NAMALWA (cell line): ENCODE data around the gene CNOT6L.
"Not testable (repeated sequence)": the region's sequence is repeated elsewhere in the genome, so short reads cannot be mapped to it uniquely, and the experiment has no call there.

Experiments used
- DNase-seq: peaks from one replicate; pipeline ENCODE4 v3.0.0-alpha.2; 2015; ENCODE audit warnings: low spot score

CNOT6L gene

DNA sequence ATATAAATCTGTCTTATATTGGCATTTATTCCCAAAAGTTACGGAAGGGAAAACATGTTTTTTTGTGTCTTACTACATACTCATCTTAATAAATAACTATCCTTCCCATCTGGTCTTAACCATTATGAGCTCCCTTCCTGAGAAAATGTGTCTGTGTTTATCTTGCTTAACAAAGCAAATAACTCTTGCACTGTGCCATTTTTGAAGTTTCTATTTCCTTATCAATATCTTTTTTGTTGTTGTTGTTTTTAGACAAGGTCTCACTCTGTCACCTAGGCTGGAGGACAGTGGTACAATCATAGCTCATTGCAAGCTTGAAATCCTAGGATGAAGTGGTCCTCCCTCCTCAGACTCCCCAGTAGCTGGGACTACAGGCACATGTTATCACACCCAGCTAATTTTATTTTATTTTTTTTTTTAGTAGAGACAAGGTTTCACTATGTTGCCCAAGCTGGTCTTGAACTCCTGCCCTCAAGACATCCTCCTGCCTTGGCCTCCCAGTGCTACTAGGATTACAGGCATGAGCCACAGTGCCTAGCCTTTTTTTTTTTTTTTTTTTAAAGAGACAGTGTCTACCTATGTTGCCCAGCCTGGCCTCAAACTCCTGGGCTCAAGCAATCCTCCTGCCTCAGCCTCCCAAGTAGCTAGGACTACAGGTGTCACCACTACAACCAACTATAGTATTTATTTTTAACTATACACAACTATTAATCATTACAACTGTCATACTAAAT lies 36.9 kb downstream of the CNOT6L start:
- DNase-seq, result no peak

DNA sequence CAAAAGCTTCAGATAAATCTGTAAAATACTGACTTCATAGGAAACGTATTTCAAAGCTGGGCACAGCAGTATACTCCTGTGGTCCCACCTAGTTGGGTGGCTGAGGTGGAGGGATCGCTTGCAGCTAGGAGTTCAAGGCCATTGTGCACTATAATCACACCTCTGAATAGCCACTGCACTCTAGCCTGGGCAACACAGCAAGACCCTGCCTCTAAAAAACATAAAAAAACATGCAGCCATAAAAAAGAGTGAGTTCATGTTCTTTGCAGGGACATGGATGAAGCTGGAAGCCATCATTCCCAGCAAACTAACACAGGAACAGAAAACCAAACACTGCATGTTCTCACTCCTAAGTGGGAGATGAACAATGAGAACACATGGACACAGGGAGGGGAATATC lies 38.4 kb downstream of the CNOT6L start:
- not testable (repeated sequence) for DNase-seq

- DNase-seq, result no peak
Measured at GRCh38 chr4:77777135-77777807, 41.9 kb downstream of the CNOT6L start.

GRCh38 chr4:77776182-77777134 lies 42.7 kb downstream of the CNOT6L start:
- DNase-seq, result no peak

- DNase-seq, result no peak
Measured at GRCh38 chr4:77773101-77773500, 46.1 kb downstream of the CNOT6L start.

GRCh38 chr4:77771566-77771965 lies 47.6 kb downstream of the CNOT6L start:
- DNase-seq, result no peak

DNA sequence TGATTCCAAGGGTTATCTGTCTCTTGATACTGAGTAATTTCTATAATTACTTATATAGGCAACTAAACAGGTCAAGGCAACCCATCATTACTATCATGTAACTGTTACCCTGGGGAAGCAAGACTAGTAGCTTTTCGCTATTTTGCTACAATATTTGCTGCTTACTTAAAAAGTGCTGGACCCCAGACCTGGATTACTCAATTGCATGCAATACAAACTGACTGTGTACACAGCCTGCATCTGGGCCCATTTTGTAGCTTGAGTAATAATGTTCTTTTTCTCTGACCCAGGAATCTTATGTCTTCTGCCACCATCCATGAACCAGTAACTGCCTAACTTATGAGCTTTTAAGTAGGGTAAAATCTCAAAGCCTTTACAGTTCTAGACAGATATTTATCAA lies 53.4 kb downstream of the CNOT6L start:
- no peak for DNase-seq

GRCh38 chr4:77762531-77762930 lies 56.6 kb downstream of the CNOT6L start:
- no peak for DNase-seq

- no peak for DNase-seq
Measured at GRCh38 chr4:77761595-77761994, 57.6 kb downstream of the CNOT6L start.

DNA sequence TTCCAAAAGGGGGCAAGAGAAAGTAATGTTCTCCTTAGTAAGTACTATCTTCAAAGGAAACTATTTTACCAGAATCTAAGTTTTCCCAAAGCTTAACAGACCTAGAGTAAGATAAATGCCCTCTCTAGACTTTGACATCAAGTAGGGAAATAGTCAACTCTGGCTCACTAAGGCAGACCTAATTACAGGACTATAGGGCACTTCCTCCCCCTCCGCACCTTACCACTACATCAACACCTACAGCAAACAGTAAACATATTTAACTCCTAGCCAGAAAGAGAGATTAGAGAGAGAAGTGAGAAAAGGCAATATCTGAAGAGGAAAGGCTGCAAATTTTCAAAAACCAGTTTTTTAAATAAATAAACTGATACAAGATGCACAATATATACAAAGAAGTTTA lies 60.4 kb downstream of the CNOT6L start:
- no peak for DNase-seq

- DNase-seq, result no peak
Measured at GRCh38 chr4:77751764-77752163, 67.4 kb downstream of the CNOT6L start.

DNA sequence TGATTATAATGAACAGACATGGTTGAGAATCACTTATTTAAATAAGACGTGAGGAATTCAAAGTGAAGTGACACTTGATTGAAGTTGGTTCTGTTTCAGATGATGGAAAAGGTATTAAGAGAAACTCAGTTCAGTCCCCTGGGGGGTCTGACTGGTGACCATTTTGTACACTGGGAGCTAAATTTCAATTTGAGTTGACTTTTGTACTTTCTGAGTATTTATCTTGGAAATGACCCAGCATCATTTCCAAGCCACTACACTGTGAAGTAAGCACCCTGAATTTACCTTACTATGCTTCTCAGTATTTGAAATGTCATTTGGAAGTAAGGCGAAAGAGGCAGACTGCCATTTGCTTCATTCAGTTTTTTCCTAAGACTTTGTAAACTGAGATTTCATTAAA lies 73.4 kb downstream of the CNOT6L start:
- no peak for DNase-seq

GRCh38 chr4:77742054-77742453 lies 77.1 kb downstream of the CNOT6L start:
- DNase-seq, result no peak

- DNase-seq, result no peak
Measured at GRCh38 chr4:77740480-77740879, 78.7 kb downstream of the CNOT6L start.

DNA sequence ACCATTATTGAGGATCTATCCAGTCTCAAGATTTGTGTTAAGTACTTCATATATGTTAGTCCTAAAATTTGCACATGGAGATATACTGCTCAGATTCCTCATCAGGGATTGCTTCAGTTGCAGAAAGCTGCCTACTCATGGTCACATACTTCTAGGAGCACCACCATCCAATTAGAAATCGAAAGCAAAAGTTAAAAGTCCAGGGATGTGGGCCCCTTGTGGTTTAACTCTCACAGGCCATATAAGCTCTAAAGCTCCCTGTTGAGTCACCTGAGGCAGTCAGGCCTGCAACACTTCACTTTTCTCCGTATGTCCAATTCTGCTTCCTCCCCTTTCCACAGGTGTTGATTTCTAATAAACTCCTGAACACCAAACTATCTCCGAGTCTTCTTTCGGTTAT lies 84.2 kb downstream of the CNOT6L start:
- DNase-seq, result peak; percentile 46

DNA sequence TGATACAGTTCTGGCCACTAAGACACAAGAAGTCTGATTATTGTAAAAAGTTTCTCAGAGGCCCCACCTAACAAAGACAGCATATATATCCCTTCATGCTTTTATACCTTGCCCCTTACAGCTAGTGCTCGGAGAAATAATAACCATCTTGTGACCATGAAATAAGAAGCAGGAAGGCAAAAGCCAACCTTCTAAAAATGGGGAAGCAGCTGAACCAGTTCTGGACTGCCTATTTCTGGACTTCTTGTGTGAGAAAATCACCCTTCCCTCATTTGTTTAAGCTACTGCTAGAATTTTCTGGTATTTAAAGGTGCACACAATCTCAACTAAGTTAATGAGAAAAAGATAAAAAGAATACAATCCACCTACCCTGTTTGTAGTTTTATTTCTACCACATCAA lies 87.5 kb downstream of the CNOT6L start:
- no peak for DNase-seq

DNA sequence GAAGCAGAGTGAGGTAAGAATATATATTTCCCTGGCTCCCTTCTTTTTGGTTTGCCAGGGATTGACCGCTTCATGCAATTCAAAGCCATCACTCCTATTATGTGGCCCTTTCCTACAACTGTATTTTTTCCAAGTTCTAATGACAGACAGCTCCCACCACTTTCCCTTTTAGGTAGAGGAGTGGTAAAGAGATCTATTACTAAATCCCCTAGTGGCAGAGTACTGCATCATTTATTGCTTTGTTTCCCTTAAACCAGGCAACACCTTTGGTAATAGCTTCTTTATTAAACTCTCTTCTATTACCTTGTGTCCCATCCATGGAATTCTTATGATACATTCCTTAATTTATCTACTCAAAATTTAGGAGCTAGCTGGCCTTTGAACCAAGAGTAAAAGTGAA lies 90.7 kb downstream of the CNOT6L start:
- no peak for DNase-seq

- DNase-seq, result no peak
Measured at GRCh38 chr4:77721073-77721472, 98.1 kb downstream of the CNOT6L start.

GRCh38 chr4:77718500-77718899 lies 100.7 kb downstream of the CNOT6L start:
- DNase-seq, result not testable (repeated sequence)

DNA sequence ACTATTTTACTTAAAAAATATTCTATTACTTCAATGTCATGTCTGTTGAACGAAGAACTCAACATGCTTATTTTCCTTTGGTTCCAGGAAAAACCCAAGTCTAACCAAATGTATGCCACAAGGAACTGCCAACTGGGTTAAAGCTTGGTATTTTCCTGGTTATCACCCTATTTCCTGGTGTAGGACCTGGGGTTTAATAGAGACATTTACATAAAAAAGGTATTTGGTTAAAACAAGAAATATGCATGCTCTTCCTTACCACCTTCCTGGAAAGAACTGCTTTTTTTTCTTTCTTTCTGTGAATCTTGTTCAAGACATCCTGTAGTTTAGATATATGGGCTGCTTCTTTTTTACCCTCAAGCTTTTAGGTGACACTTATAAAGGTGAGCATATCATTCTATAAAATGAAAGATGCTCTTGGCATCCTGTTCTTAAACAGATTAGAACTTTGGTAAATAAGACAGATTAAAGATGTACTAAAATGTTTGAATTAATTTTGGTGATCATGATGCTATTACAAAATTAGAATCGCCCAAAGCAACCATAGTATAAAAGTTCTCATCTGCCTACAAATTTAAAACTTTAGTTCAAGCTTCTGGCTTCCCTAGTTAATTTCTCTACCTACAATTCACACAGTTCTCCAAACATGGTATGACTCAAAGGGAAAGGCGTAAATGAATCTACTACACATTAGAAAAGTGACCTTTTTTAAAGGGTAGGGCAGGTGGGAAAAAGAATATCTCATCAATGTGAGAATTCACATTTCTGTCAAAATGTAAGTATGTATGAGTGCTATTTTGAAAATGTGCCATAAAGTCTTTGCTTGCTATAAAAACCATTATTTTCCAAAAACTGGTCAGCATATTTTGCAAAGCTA lies 103.5 kb downstream of the CNOT6L start:
- DNase-seq, result no peak

DNA sequence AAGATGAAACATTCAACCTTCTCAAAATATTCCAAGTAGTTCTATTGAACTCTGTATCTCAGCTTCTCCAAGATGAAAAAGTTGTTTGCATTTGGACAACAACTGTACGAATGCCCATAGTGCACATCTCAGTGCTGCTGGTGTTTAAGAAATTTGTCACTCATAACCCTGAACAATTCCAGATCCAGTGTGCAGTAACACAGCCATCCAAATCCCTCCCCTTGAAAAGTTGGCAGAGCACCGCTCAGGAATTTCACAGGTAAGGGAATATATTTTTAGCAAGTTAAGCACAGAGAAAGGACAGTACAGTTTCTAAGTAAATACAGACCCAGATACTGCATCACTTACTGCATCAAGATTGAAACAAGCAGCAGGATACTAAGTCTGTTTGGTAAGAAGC lies 104.7 kb downstream of the CNOT6L start:
- DNase-seq, result no peak

- DNase-seq, result no peak
Measured at GRCh38 chr4:77713884-77714283, 105.3 kb downstream of the CNOT6L start.
